Common myeloid progenitor, CD34-positive (primary cell): Measurements from ENCODE around the gene COL9A3.

Experiments used
- CTCF ChIA-PET: fragments of 350-600 bp; sonication (Branson Sonifier 250); formaldehyde crosslinking; loops from one replicate; lab custom pipeline; 2021; ENCODE audit warnings: antibody characterized with exemption; lab: Charles Lee
- POLR2A ChIA-PET: fragments of 350-600 bp; sonication (Branson Sonifier 250); formaldehyde crosslinking; loops from one replicate; lab custom pipeline; 2021; ENCODE audit warnings: antibody characterized with exemption; lab: Charles Lee
- DNase-seq, 3 donors: peaks; one replicate each; pipeline versions ENCODE4 v3.0.0 to v3.0.0-alpha.2; 2013
- H3K27ac ChIP-seq, 2 experiments: 1 replicate in 1 of 2; 2 replicates in 1 of 2; pipeline ENCODE4 v1.7.0; 2013; ENCODE audit warnings: inconsistent platforms in 2 of 2, low read length in 2 of 2, mild to moderate bottlenecking in 2 of 2, low read depth in 1 of 2, moderate library complexity in 1 of 2; ENCODE audit not compliant: severe bottlenecking in 2 of 2, insufficient read depth in 1 of 2, poor library complexity in 1 of 2
- H3K27me3 ChIP-seq, 5 experiments: replicated peaks in 2 of 5; 1 replicate in 3 of 5; 2 replicates in 2 of 5; pipeline versions ENCODE4 v1.6.1 to v1.7.0; 2013; ENCODE audit warnings: low read length in 4 of 5, mild to moderate bottlenecking in 2 of 5, moderate library complexity in 2 of 5, inconsistent platforms in 1 of 5; ENCODE audit not compliant: insufficient read depth in 5 of 5, control insufficient read depth in 4 of 5
- H3K36me3 ChIP-seq, 4 experiments: 1 replicate in 2 of 4; 2 replicates in 2 of 4; pipeline versions ENCODE4 v1.6.1 to v1.7.0; 2013; ENCODE audit warnings: low read length in 3 of 4, control low read depth in 1 of 4, mild to moderate bottlenecking in 1 of 4; ENCODE audit not compliant: control insufficient read depth in 4 of 4, insufficient read depth in 4 of 4
- H3K4me1 ChIP-seq, 4 experiments: 1 replicate in 3 of 4; 2 replicates in 1 of 4; pipeline versions ENCODE4 v1.6.1 to v1.7.1; 2013; ENCODE audit warnings: low read length in 3 of 4, mild to moderate bottlenecking in 3 of 4, control low read depth in 1 of 4, inconsistent platforms in 1 of 4, moderate library complexity in 1 of 4; ENCODE audit not compliant: control insufficient read depth in 4 of 4, insufficient read depth in 4 of 4; ENCODE audit errors: control extremely low read depth in 1 of 4
- H3K4me3 ChIP-seq, 7 experiments: 1 replicate in 4 of 7; 2 replicates in 3 of 7; pipeline versions ENCODE4 v1.5.1 to v1.7.0; 2013; ENCODE audit warnings: mild to moderate bottlenecking in 7 of 7, low read length in 6 of 7, moderate library complexity in 6 of 7, inconsistent platforms in 2 of 7, low read depth in 2 of 7, control low read depth in 1 of 7; ENCODE audit not compliant: insufficient read depth in 4 of 7, control insufficient read depth in 1 of 7; ENCODE audit errors: extremely low read depth in 1 of 7
- H3K9me3 ChIP-seq, 5 experiments: 1 replicate in 4 of 5; 2 replicates in 1 of 5; pipeline versions ENCODE4 v1.6.1 to v1.7.1; 2013; ENCODE audit warnings: low read length in 4 of 5, mild to moderate bottlenecking in 2 of 5, inconsistent platforms in 1 of 5, low read depth in 1 of 5, moderate library complexity in 1 of 5; ENCODE audit not compliant: control insufficient read depth in 4 of 5, insufficient read depth in 2 of 5; ENCODE audit errors: control extremely low read depth in 1 of 5
- WGBS: methylation state at CpG from one replicate; pipeline ENCODE4 v1.1.5; 2013; ENCODE audit not compliant: insufficient coverage; 5-methylcytosine and 5-hydroxymethylcytosine counted together

COL9A3 gene

GRCh38 chr20:62824476-62825332 lies 7.9 kb downstream of the COL9A3 start:
- H3K4me1 ChIP-seq: peaks cover 0 to 24% (median 10%) of the 10 kb centered on the region in 4 experiments
- no peaks in the 10 kb centered on the region for H3K9me3 ChIP-seq
- H3K36me3 ChIP-seq: no peaks in the 10 kb centered on the region
- peak; percentile 47 to 79 (median 66) for DNase-seq
- 44% methylated on average over 16 of the region's 36 CpGs for WGBS
- ChIA-PET CTCF (interaction anchor here (0.7 kb wide), 1 partner anchor 14 kb away, joined by 3 read pairs; no protein-coding TSS in a partner anchor), POLR2A (no interaction called here)
- peaks cover 0 to 2% (median 0%) of the 10 kb centered on the region in 5 experiments for H3K27me3 ChIP-seq
- peak overlapping the region in 6 of 7 experiments; percentile 14 to 70 (median 44) for H3K4me3 ChIP-seq
- H3K27ac ChIP-seq: no peak overlapping the region

DNA sequence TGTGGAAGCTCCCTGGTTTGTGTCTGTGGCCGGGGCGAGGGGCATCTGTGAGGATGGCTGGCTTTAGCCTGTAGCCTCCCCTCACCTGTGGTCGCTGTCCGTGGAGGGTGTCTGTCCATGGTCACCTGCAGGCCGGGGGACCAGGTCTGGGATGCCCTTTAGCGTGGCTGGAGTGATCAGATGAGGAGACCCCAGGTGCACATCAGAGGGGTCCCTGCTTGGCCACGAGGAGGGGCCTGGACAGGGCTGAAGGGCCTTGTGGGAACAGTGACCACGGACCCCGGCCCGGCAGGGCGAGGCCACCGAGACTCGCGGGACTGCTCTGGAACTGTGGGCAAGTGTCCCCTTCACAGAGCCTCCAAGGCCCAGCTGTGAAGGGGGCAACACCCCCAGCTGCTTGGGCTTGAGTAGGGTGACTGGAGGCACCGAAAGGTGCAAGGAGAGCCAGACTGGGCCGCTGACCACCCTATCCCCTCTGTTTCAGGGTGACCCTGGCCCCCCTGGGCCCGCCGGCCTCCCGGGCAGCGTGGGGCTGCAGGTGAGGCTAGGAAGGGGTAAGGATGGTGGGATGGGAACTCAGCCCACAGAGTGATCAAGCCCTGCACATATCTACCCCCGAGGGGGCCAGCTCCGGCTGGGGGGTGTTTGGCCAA lies 8.6 kb downstream of the COL9A3 start:
- POLR2A ChIA-PET: no interaction called here
- Histone ChIP-seq H3K4me1 (peaks cover 0 to 21% (median 9%) of the 10 kb centered on the region in 4 experiments), H3K9me3 (no peaks in the 10 kb centered on the region), H3K4me3 (peak overlapping the region in 1 of 7 experiments; percentile 11), H3K27ac (no peak overlapping the region), H3K36me3 (no peaks in the 10 kb centered on the region), H3K27me3 (peaks cover 0 to 2% (median 0%) of the 10 kb centered on the region in 5 experiments)
- no peak for DNase-seq
- WGBS: 88% methylated on average over 16 of the region's 22 CpGs
- CTCF ChIA-PET: interaction anchor here (0.7 kb wide), 1 partner anchor 14 kb away, joined by 3 read pairs; no protein-coding TSS in a partner anchor

DNA sequence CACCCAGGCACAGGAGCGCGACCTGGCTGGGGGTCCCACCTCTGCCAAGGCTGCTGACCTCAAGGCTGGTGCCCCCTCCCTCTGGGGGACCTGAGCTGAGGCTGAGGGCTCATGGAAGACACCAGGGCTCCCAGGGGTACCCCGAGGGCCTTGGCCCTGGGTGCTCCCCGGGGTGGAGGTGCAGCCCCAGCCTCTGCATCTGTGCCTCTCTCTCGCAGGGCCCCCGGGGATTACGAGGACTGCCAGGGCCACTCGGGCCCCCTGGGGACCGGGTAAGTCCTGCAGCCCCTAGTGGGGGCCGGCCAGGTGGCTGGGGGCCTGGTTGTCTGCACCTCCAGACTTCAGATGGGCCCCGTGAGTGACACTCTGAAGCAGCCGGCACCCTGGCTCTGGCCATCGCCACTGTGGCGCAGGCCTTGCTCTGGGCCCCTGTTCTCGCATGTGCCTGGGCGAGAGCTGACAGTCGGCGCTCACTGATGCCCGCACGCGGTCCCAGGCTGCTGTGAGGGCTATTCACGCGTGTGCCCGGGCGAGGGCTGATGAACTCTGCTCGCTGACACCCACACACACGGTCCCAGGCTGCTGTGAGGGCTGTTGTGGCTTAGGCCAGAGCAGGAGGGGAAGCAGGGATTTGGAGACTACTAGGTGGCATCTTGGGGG lies 9.3 kb downstream of the COL9A3 start:
- Histone ChIP-seq H3K4me1 (peaks cover 0 to 21% (median 9%) of the 10 kb centered on the region in 4 experiments), H3K27me3 (no peaks in the 10 kb centered on the region), H3K27ac (no peak overlapping the region), H3K36me3 (no peaks in the 10 kb centered on the region), H3K9me3 (no peaks in the 10 kb centered on the region), H3K4me3 (no peak overlapping the region)
- CTCF ChIA-PET: no interaction called here
- POLR2A ChIA-PET: no interaction called here
- WGBS: 94% methylated on average over 16 of the region's 27 CpGs
- DNase-seq: peak in 1 of 3 donors; percentile 10

DNA sequence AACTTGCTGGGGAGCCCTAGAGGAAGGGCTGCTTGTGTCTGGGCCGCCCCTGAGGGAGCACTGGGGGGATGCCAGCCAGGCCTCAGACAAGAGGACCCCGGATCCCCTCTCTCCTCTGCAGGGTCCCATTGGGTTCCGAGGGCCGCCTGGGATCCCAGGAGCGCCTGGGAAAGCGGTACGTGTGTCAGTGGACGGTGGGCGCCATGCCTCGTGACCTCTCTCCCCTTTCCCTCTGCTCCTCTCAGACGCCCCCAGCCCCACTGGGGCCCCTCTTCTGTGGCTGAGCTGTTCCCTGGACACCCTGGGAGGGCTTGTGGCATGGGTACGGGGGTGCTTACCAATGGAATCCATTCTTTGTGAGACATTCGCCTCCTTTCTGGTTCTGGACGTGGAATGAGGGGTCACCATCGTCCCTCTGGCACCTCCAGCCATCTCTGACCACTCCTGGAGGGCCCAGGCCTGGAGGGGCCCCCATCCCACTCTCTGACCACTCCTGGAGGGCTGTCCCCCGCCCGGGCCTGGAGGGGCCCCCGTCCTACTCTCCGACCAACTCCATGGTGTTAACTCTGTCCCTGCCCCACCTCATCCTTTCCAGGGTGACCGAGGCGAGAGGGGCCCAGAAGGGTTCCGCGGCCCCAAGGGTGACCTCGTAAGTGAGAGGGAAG lies 9.9 kb downstream of the COL9A3 start:
- POLR2A ChIA-PET: no interaction called here
- CTCF ChIA-PET: no interaction called here
- H3K27ac ChIP-seq: no peak overlapping the region
- no peaks in the 10 kb centered on the region for H3K27me3 ChIP-seq
- 97% methylated on average over 15 of the region's 24 CpGs for WGBS
- no peaks in the 10 kb centered on the region for H3K9me3 ChIP-seq
- H3K4me3 ChIP-seq: no peak overlapping the region
- no peaks in the 10 kb centered on the region for H3K36me3 ChIP-seq
- DNase-seq: no peak
- peaks cover 0 to 21% (median 9%) of the 10 kb centered on the region in 4 experiments for H3K4me1 ChIP-seq

DNA sequence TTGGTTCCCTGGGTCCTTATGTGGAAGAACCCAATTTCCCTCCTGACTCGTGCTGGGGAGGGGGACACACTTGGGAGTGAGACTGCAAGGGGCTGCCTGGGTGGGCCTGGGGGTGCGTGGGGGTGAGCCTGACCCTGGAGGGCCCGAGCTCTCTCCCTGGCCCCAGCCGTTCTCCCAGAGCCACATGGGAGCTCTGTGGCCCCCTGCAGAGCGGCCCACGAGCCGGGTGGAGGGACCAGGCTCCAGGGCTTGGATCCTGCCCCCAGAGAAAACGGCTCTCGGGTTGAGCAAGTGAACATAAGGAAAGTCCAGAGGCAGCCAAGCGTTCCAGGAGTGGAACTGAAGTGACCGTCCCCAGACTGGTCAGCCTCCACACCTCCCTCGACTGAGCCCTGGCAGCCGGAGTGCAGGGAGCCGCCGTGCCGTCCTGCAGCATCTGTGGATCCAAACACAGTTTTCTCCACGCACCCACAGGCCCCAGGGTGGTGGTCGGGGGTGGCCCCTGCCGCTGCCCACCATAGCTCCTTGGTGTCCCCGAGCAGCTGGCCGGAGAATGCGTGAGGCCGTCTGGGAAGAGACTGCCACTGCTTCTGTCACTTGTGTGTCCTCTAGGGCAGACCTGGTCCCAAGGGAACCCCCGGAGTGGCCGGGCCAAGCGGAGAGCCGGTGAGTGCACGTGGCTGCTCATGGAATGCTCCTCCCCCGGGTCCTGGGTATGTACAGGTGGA lies 10.6 kb downstream of the COL9A3 start:
- peaks cover 0 to 27% (median 16%) of the 10 kb centered on the region in 4 experiments for H3K4me1 ChIP-seq
- no peak overlapping the region for H3K4me3 ChIP-seq
- no peaks in the 10 kb centered on the region for H3K36me3 ChIP-seq
- 95% methylated on average over 29 of the region's 29 CpGs for WGBS
- no peak for DNase-seq
- no peaks in the 10 kb centered on the region for H3K9me3 ChIP-seq
- H3K27me3 ChIP-seq: no peaks in the 10 kb centered on the region
- H3K27ac ChIP-seq: no peak overlapping the region
- CTCF ChIA-PET: interaction anchor here (0.6 kb wide), 1 partner anchor 443 kb away, joined by 3 read pairs; no protein-coding TSS in a partner anchor
- POLR2A ChIA-PET: no interaction called here

DNA sequence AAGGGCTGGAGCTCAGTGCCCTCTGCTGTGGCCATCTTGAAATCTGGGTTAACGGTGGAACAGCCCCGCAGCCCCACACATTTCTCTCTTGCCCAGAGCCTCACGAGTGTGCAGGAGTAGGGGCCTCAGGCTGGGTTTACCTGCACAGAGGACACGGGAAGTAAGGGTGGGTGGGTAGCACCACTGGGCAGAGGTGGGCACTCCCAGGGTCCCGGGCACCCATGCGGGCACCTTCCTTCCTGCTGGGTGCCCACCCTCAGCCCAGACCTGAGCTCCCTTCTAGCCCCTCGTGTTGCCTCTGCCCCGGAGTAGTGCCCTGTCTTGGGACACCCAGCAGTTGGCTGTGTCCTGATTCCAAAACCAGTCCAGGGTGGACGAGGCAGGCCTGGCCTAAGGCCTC lies 11.2 kb downstream of the COL9A3 start:
- 98% methylated on average over 6 of the region's 9 CpGs for WGBS
- no peak overlapping the region for H3K4me3 ChIP-seq
- no peaks in the 10 kb centered on the region for H3K36me3 ChIP-seq
- peaks cover 0 to 31% (median 22%) of the 10 kb centered on the region in 4 experiments for H3K4me1 ChIP-seq
- H3K9me3 ChIP-seq: no peaks in the 10 kb centered on the region
- no peaks in the 10 kb centered on the region for H3K27me3 ChIP-seq
- ChIA-PET POLR2A (no interaction called here), CTCF (interaction anchor here (0.6 kb wide), 1 partner anchor 444 kb away, joined by 3 read pairs; no protein-coding TSS in a partner anchor)
- H3K27ac ChIP-seq: no peak overlapping the region
- no peak for DNase-seq
